Measurements from ENCODE around the gene PDPK1.

GRCh38 chr16:2526135-2526534, 11.7 kb upstream of the PDPK1 start:
- TF ChIP-seq CTCF (conservative IDR thresholded peaks at IDR 0.05; ENCODE audit: low read depth, low read length), result no peak
- TF ChIP-seq EZH2 (IDR thresholded peaks at IDR 0.05; ENCODE audit: borderline replicate concordance, low read depth, low read length, poor library complexity, severe bottlenecking), result no peak
